GM19397 (cell line): ENCODE data around the gene HEXIM2.
A peak's percentile ranks its signal among the peaks of the same experiment; 100 is the strongest.

Experiments
- ATAC-seq: cut with Tn5 transposase; IDR thresholded peaks from one replicate; pipeline ENCODE4 v1.9.1; 2021; ENCODE audit warnings: mild to moderate bottlenecking, moderate library complexity; ENCODE audit not compliant: unreplicated experiment

The HEXIM2 gene

GRCh38 chr17:45127548-45128300 is 34.0 kb upstream of the HEXIM2 start:
- no peak for ATAC-seq

GRCh38 chr17:45128331-45128730 is 33.3 kb upstream of the HEXIM2 start:
- no peak for ATAC-seq

- ATAC-seq = no peak
Measured at GRCh38 chr17:45128989-45129388, 32.7 kb upstream of the HEXIM2 start.

GRCh38 chr17:45129426-45129939 is 32.2 kb upstream of the HEXIM2 start:
- ATAC-seq = no peak

- no peak for ATAC-seq
Measured at GRCh38 chr17:45129940-45130680, 31.6 kb upstream of the HEXIM2 start.

- ATAC-seq = no peak
Measured at GRCh38 chr17:45130681-45131615, 30.7 kb upstream of the HEXIM2 start.

GRCh38 chr17:45131616-45132319 is 29.9 kb upstream of the HEXIM2 start:
- no peak for ATAC-seq

- no peak for ATAC-seq
Measured at GRCh38 chr17:45132320-45132571, 29.4 kb upstream of the HEXIM2 start, which contains the start of gene PLCD3. TSS of gene PLCD3 (minus strand) at chr17:45132515. CDS start at chr17:45132410, 105 bp downstream.

- ATAC-seq = no peak
Measured at GRCh38 chr17:45132572-45133463, 28.9 kb upstream of the HEXIM2 start.

GRCh38 chr17:45135192-45135977 is 26.3 kb upstream of the HEXIM2 start, which contains the start of gene ACBD4:
TSS of gene ACBD4 (plus strand) at chr17:45135687. CDS start at chr17:45136145, 458 bp downstream.
- peak; percentile 69 for ATAC-seq

GRCh38 chr17:45135978-45136791 is 25.5 kb upstream of the HEXIM2 start:
- no peak for ATAC-seq

GRCh38 chr17:45136846-45137560 is 24.7 kb upstream of the HEXIM2 start:
- ATAC-seq = no peak

- ATAC-seq = no peak
Measured at GRCh38 chr17:45137561-45138305, 23.9 kb upstream of the HEXIM2 start.

- ATAC-seq = no peak
Measured at GRCh38 chr17:45138911-45139532, 22.7 kb upstream of the HEXIM2 start.

- ATAC-seq = no peak
Measured at GRCh38 chr17:45139533-45139920, 22.1 kb upstream of the HEXIM2 start.

- ATAC-seq = no peak
Measured at GRCh38 chr17:45143094-45143670, 18.5 kb upstream of the HEXIM2 start.
